Skeletal muscle tissue (tissue), 4 donors: ENCODE data around the gene ZNF536. TPM values are rescaled to one million over a fixed set of nuclear protein-coding genes. Genes with fewer than 3 reads are reported as not detected.

Source experiments
- H3K27ac ChIP-seq: one replicate; pipeline ENCODE4 v1.7.0; 2013; ENCODE audit warnings: mild to moderate bottlenecking, low read depth, low read length, inconsistent platforms
- H3K27me3 ChIP-seq, 3 donors: one replicate each; pipeline ENCODE4 v1.7.0; 2013; ENCODE audit warnings: low read length in 3 of 3; ENCODE audit not compliant: control insufficient read depth in 3 of 3, insufficient read depth in 3 of 3
- H3K36me3 ChIP-seq, 3 donors: one replicate each; pipeline ENCODE4 v1.7.0; 2013; ENCODE audit warnings: low read length in 3 of 3; ENCODE audit not compliant: control insufficient read depth in 3 of 3, insufficient read depth in 3 of 3
- H3K4me1 ChIP-seq, 3 donors: one replicate each; pipeline ENCODE4 v1.7.0; 2013; ENCODE audit warnings: low read length in 3 of 3, mild to moderate bottlenecking in 3 of 3; ENCODE audit not compliant: control insufficient read depth in 3 of 3, insufficient read depth in 3 of 3
- H3K4me3 ChIP-seq, 3 donors: one replicate each; pipeline ENCODE4 v1.7.0; 2013; ENCODE audit warnings: low read length in 3 of 3
- H3K9ac ChIP-seq, 3 donors: one replicate each; pipeline ENCODE4 v1.7.0; 2013; ENCODE audit warnings: low read length in 3 of 3, mild to moderate bottlenecking in 3 of 3, moderate library complexity in 2 of 3, low read depth in 1 of 3
- H3K9me3 ChIP-seq, 3 donors: one replicate each; pipeline ENCODE4 v1.7.0; 2013; ENCODE audit warnings: low read length in 3 of 3; ENCODE audit not compliant: control insufficient read depth in 3 of 3
- total RNA-seq: library from RNA; depleted of rRNA; stranded (reverse); fragments of >200 nt; gene quantifications from one replicate; pipeline ENCODE4 v1.2.3, GENCODE V29; 2014
- donor health status: Osteomylitis.

The ZNF536 gene
- total RNA-seq, 1 donor from 2014 or later = 3.1 TPM

DNA sequence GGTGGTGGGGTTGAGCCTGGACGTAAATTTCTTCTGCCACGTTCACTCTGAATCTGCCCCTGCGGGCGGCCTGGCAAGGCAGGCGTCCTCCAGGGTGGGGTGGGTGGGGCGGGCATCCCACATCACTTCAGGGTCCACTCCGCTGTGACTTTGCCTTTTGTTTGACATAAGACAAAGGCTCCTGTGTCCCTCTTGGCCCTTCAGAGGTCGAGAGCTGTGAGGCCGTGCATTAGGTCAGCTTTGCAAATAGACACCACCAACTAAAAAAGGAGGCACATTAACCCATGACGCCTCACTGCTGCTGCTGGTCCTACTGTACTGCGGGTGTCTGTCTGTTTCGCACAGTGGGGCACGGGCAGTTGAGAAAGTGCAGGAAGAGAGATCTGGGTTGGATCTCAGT, 10.5 kb upstream of the ZNF536 start:
- no peaks in the 10 kb centered on the region for H3K36me3 ChIP-seq
- H3K9me3 ChIP-seq = no peaks in the 10 kb centered on the region
- H3K4me1 ChIP-seq = peaks cover 4 to 14% (median 14%) of the 10 kb centered on the region in 3 donors
- no peak overlapping the region for H3K27ac ChIP-seq
- peaks cover 0 to 3% (median 0%) of the 10 kb centered on the region in 3 donors for H3K27me3 ChIP-seq
- no peak overlapping the region for H3K9ac ChIP-seq
- H3K4me3 ChIP-seq = no peak overlapping the region

DNA sequence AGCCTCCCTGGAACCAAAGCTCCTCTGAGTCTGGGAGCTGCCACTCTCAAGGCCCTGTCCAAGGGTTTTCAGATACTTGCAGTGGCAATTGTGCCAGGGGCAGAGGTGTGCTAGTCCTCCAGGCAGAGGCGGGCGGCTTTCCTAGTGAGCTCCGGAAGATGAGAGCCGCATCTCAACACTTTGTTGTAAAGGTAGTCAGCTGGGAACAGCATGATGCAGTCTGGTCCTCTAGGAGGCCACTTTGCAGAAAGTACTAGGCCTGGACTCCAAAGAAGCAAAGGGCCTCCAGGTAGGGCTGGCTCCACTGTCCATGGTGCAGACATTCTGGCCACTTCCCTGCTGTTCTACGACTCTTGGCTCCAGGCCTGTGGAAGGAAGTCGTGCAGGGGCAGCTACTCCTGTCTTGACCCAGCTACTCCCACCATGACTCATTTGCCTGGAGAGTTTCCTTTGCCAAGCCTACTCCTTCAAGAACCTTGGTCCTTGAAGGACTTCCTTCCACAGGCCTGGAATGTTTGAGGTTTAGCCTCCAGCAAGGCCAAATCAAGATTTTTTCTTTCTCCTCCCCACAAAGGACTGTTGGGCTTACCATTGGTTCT, 9.9 kb upstream of the ZNF536 start:
- Histone ChIP-seq H3K27me3 (peaks cover 0 to 6% (median 0%) of the 10 kb centered on the region in 3 donors), H3K36me3 (no peaks in the 10 kb centered on the region), H3K9me3 (no peaks in the 10 kb centered on the region), H3K4me1 (peaks cover 4 to 14% (median 14%) of the 10 kb centered on the region in 3 donors), H3K4me3 (no peak overlapping the region), H3K9ac (no peak overlapping the region), H3K27ac (no peak overlapping the region)

DNA sequence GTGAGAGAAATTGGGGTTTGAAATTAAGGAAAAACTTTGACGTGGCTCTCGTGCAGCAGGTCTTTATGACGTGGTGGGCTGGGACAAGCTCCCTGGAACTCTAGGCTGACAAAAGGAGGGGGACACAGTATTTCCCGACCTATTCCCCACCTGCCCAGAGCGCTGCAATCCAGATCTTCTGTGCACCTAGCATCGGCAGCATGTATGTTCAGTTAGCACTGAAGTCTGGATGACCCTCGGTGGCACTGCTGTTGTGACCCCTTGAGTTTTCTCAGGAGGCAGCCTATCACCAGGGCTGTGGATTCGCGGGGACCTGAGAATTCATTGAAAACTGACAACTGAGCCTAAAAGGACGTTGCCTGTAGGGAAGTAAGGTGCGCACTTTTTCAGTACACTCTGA, 9.1 kb upstream of the ZNF536 start:
- H3K4me1 ChIP-seq = peaks cover 4 to 14% (median 14%) of the 10 kb centered on the region in 3 donors
- no peaks in the 10 kb centered on the region for H3K9me3 ChIP-seq
- H3K27me3 ChIP-seq = peaks cover 7 to 12% (median 7%) of the 10 kb centered on the region in 3 donors
- no peak overlapping the region for H3K27ac ChIP-seq
- no peak overlapping the region for H3K4me3 ChIP-seq
- H3K9ac ChIP-seq = no peak overlapping the region
- no peaks in the 10 kb centered on the region for H3K36me3 ChIP-seq

DNA sequence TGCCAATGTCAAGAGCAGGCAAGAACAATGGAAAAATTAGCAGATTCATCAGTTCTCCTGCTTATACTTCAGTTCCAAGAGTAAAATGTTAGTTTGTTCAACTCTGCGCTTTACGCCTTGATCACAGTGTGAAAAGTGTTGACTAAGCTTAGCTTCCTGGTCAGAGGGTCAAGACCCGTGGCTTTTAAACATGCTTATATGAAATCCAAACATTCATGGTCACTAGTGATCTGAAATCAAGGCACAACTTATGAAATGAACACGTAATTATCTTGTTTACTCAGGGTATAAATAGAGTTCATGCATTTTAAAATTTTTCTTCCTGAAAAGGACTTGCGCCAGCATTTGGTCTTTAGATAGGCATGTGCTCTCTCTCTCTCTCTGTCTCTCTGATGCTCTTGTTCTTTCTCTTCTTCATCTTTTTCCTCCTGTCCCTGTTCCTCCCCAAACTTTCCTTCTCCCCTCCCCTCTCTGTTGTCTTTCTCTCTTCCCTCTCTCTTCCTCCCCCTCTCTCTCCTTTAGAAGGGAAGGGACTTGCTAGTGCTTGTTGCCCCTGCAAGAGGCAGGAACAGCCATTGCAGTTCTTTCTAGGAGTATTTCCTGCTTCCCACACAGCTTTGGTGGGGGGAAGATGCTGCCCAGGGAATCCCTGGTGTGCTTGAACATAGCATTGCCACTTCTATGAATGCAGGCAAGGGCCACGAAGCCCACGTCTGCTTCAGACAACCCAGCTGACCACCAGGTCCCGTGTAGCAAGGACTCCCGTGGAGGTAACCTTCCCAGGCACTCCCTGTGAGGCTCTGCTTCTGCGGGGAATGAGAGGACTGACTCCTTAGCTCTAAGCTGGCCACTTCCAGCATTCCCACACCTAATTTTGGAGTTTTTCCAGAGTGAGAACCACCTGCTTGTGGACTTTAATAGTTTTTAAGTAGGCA, 7.1 kb upstream of the ZNF536 start:
- Histone ChIP-seq H3K4me1 (peaks cover 4 to 5% (median 5%) of the 10 kb centered on the region in 3 donors), H3K4me3 (no peak overlapping the region), H3K9me3 (no peaks in the 10 kb centered on the region), H3K27me3 (peaks cover 9 to 17% (median 12%) of the 10 kb centered on the region in 3 donors), H3K9ac (no peak overlapping the region), H3K27ac (no peak overlapping the region), H3K36me3 (no peaks in the 10 kb centered on the region)

GRCh38 chr19:30366282-30366681, 5.9 kb upstream of the ZNF536 start:
- peaks cover 11 to 17% (median 12%) of the 10 kb centered on the region in 3 donors for H3K27me3 ChIP-seq

DNA sequence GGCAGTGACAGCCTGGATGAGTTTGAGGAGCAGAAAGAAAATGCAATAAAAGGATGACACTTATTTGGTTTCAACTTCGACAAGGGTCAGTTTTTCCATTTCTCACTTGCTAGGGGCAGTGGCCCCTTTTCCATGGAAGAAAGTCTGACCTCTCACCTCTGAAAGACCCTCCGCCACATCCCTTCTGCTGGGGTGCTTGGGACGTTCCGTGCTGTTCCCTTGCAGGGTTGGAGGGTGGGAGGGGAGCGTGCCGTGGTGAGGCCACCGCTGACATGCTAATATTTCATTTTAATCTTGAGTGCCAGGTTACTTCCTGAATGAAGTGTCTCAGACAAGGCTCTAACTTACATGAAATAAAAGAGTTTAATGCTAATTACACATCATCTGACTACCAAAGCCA, 5.2 kb upstream of the ZNF536 start:
- Histone ChIP-seq H3K27ac (no peak overlapping the region), H3K9ac (no peak overlapping the region), H3K36me3 (no peaks in the 10 kb centered on the region), H3K9me3 (no peaks in the 10 kb centered on the region), H3K27me3 (peaks cover 12 to 17% (median 13%) of the 10 kb centered on the region in 3 donors), H3K4me1 (no peaks in the 10 kb centered on the region), H3K4me3 (no peak overlapping the region)

More at GRCh38 chr19:30366282-30366681, 5.9 kb upstream of the ZNF536 start:
- Histone ChIP-seq H3K4me3 (no peak overlapping the region), H3K9me3 (no peaks in the 10 kb centered on the region), H3K27ac (no peak overlapping the region), H3K36me3 (no peaks in the 10 kb centered on the region), H3K4me1 (no peaks in the 10 kb centered on the region), H3K9ac (no peak overlapping the region)

- Histone ChIP-seq H3K27me3 (peaks cover 12 to 17% (median 15%) of the 10 kb centered on the region in 3 donors), H3K9me3 (no peaks in the 10 kb centered on the region), H3K9ac (no peak overlapping the region), H3K27ac (no peak overlapping the region), H3K4me1 (no peaks in the 10 kb centered on the region), H3K4me3 (no peak overlapping the region), H3K36me3 (no peaks in the 10 kb centered on the region)
These were observed 4.8 kb upstream of the ZNF536 start for GRCh38 chr19:30367421-30367820.

- Histone ChIP-seq H3K9ac (no peak overlapping the region), H3K36me3 (no peaks in the 10 kb centered on the region), H3K27ac (no peak overlapping the region), H3K4me3 (no peak overlapping the region), H3K9me3 (no peaks in the 10 kb centered on the region), H3K27me3 (peaks cover 14 to 19% (median 16%) of the 10 kb centered on the region in 3 donors), H3K4me1 (no peaks in the 10 kb centered on the region)
These were observed 2.4 kb upstream of the ZNF536 start for GRCh38 chr19:30369833-30370232.

DNA sequence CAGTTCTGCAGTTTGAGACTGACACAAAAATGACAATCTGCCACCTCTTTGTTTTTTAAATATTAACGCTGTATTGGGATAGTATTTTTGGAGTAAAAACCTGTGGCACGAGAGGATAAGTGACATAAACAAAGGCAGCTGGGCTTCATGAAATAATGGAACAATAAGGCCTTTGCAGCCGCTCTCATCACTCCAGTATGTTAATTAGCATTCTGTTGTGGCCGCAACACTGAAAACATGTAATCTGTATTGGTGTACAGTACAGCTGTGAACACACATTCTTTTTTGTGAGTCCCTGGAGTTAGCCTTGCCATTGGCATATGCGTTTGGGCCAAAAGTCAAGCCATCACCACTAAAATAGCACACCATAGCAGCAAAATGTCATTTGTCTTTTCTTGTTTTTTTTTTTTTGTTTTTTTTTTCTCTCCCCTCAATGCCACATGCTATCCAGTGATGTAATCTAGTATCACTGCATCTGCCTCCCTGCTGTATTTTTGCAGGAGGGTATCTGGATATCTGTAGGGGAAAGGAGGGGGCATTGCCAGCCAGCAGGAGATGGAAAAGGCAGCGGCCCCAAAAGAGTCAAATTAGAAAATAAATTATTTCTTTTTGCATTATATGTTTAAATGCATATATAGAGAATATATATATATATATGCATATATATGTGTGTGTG, 885 bp upstream of the ZNF536 start:
- Histone ChIP-seq H3K27ac (no peak overlapping the region), H3K9ac (no peak overlapping the region), H3K4me1 (no peaks in the 10 kb centered on the region), H3K4me3 (no peak overlapping the region), H3K9me3 (no peaks in the 10 kb centered on the region), H3K27me3 (peaks cover 25 to 32% (median 27%) of the 10 kb centered on the region in 3 donors), H3K36me3 (no peaks in the 10 kb centered on the region)
